Gastrocnemius medialis (tissue), 4 donors: ENCODE data around the gene HIC1. TPM values are rescaled to one million over a fixed set of nuclear protein-coding genes. Genes with fewer than 3 reads are reported as not detected.

Experiments
- ATAC-seq, 2 donors: fragments of 150-250 bp; one replicate each; pipeline ENCODE4 v1.9.1; 2016
- DNase-seq, 2 donors: peaks; one replicate each; pipeline ENCODE4 v3.0.0-alpha.2; 2019
- H3K27ac ChIP-seq, 4 donors: fragments of 200-600 bp; sonication (generic); 1 replicate in 1 of 4; 2 replicates in 3 of 4; pipeline ENCODE4 v1.5.1; 2016 to 2018; ENCODE audit warnings: mild to moderate bottlenecking in 2 of 4, moderate library complexity in 1 of 4
- H3K27me3 ChIP-seq, 3 donors: fragments of 200-600 bp; sonication (generic) in 2 of 3; 1 replicate in 1 of 3; 2 replicates in 2 of 3; pipeline versions ENCODE4 v1.5.1 to v1.6.0; 2016 to 2019; ENCODE audit warnings: mild to moderate bottlenecking in 1 of 3, moderate library complexity in 1 of 3
- H3K36me3 ChIP-seq, 2 donors: fragments of 200-600 bp; sonication (generic) in 1 of 2; one replicate each; pipeline ENCODE4 v1.5.1; 2017 to 2018
- H3K4me1 ChIP-seq, 2 donors: fragments of 200-600 bp; sonication (generic) in 1 of 2; one replicate each; pipeline ENCODE4 v1.5.1; 2016 to 2017; ENCODE audit warnings: mild to moderate bottlenecking in 2 of 2
- H3K4me3 ChIP-seq, 4 donors: fragments of 200-600 bp; sonication (generic) in 3 of 4; 1 replicate in 1 of 4; 2 replicates in 3 of 4; pipeline ENCODE4 v1.5.1; 2016 to 2019; ENCODE audit warnings: mild to moderate bottlenecking in 2 of 4
- H3K9me3 ChIP-seq, 3 donors: fragments of 200-600 bp; sonication (generic) in 2 of 3; 1 replicate in 1 of 3; 2 replicates in 2 of 3; pipeline ENCODE4 v1.5.1; 2016 to 2019
- POLR2A ChIP-seq, 2 donors: fragments of 450-650 bp; IDR thresholded peaks; one replicate each; pipeline ENCODE4 v1.6.1; 2017; ENCODE audit warnings: antibody characterized with exemption in 2 of 2, mild to moderate bottlenecking in 2 of 2, moderate library complexity in 2 of 2
- in situ Hi-C, 4 donors: fragments of 200-750 bp; cut with MboI; loops; one replicate each; pipeline versions ENCODE4 v1.15.0 to v1.8.0; 2017; ENCODE audit warnings: low sequenced_read_pairs in 4 of 4
- intact Hi-C: fragments of 100-400 bp; cut with DNase I; formaldehyde crosslinking; loops from one replicate; pipeline ENCODE4 v1.15.1; 2023; ENCODE audit warnings: low total_unique reads
- total RNA-seq, 4 donors: library from RNA; depleted of rRNA; stranded (reverse); fragments of >200 nt; gene quantifications; one replicate each; pipeline versions ENCODE4 v1.1.0 to v1.2.3, GENCODE V29; 2016
- TF ChIP-seq, protein P1 (sequence below), 5 experiments: fragments of 450-650 bp in 3 of 5; fragments of 200-600 bp in 2 of 5; sonication (generic) in 2 of 5; IDR thresholded peaks in 4 of 5; conservative IDR thresholded peaks in 1 of 5; 1 replicate in 4 of 5; 2 replicates in 1 of 5; pipeline ENCODE4 v1.5.1; 2016 to 2019; ENCODE audit warnings: antibody characterized with exemption in 5 of 5, mild to moderate bottlenecking in 3 of 5, moderate library complexity in 3 of 5

The HIC1 gene
- total RNA-seq, 4 donors from 2014 or later: 4.6 to 9.6 (median 6.9) TPM

DNA sequence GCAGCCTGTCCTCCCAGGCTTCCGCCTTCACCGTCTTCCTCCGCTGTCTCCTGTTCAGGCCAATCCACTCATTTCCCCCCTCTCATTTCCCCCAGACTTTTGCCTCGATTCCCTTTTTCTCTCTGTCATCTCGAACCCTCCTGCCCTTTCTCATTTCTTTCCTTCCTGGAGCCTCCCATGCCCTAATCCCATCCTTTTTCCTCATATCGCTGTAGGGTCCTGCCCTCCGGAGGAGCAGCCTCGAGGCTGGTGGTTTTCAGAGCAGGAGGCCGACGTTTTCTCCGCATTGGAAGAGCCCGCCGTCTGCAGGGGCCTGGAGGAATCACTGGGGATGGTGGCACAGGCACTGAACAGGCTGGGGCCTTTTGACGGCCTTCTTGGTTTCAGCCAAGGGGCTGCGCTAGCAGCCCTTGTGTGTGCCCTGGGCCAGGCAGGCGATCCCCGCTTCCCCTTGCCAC is 12.5 kb upstream of the HIC1 start:
- in situ Hi-C loops: loop anchor here (25.0 kb wide), 2 partner anchors 355 to 380 kb away; partner anchors contain the start of gene PRPF8 (in 1 of the 4)
- Histone ChIP-seq H3K27ac (peak overlapping the region; percentile 85 to 97 (median 92)), H3K27me3 (no peaks in the 10 kb centered on the region), H3K4me3 (peak overlapping the region; percentile 72 to 100 (median 80)), H3K9me3 (no peaks in the 10 kb centered on the region), H3K36me3 (peaks cover 0 to 27% of the 10 kb centered on the region in 2 donors), H3K4me1 (peaks cover 26% of the 10 kb centered on the region in 2 donors)
- DNase-seq (no peak), ATAC-seq (peak; percentile 2 to 13)
- intact Hi-C loops: loop anchor here (1.0 to 10.0 kb wide), 2 partner anchors 134 to 468 kb away; no protein-coding TSS in a partner anchor
- TF ChIP-seq, protein P1, sequence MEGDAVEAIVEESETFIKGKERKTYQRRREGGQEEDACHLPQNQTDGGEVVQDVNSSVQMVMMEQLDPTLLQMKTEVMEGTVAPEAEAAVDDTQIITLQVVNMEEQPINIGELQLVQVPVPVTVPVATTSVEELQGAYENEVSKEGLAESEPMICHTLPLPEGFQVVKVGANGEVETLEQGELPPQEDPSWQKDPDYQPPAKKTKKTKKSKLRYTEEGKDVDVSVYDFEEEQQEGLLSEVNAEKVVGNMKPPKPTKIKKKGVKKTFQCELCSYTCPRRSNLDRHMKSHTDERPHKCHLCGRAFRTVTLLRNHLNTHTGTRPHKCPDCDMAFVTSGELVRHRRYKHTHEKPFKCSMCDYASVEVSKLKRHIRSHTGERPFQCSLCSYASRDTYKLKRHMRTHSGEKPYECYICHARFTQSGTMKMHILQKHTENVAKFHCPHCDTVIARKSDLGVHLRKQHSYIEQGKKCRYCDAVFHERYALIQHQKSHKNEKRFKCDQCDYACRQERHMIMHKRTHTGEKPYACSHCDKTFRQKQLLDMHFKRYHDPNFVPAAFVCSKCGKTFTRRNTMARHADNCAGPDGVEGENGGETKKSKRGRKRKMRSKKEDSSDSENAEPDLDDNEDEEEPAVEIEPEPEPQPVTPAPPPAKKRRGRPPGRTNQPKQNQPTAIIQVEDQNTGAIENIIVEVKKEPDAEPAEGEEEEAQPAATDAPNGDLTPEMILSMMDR (IDR thresholded peaks at IDR 0.05 in 4 of 5, conservative IDR thresholded peaks at IDR 0.05 in 1 of 5): no peak
- TF ChIP-seq POLR2A (IDR thresholded peaks at IDR 0.05): no peak

DNA sequence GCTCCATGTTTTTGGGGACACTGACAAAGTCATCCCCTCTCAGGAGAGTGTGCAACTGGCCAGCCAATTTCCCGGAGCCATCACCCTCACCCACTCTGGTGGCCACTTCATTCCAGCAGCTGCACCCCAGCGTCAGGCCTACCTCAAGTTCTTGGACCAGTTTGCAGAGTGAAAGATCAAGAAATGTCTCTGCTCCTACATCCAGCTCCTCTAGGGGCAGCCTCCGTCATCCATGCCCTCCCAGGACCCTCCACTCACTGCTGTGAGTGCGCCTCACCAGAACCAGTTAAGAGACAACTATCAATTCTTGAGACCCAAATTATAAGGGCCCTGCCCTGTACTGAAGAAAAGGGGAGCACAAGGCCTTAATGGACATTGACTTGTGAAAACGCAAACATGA is 12.0 kb upstream of the HIC1 start:
- no peak for DNase-seq
- H3K9me3 ChIP-seq: no peaks in the 10 kb centered on the region
- no peak for TF ChIP-seq POLR2A (IDR thresholded peaks at IDR 0.05)
- TF ChIP-seq, protein P1 (IDR thresholded peaks at IDR 0.05 in 4 of 5, conservative IDR thresholded peaks at IDR 0.05 in 1 of 5): no peak
- ATAC-seq: no peak
- peak overlapping the region; percentile 72 to 100 (median 80) for H3K4me3 ChIP-seq
- H3K27me3 ChIP-seq: peaks cover 0 to under 1% (median 0%) of the 10 kb centered on the region in 3 donors
- H3K4me1 ChIP-seq: peaks cover 26% of the 10 kb centered on the region in 2 donors
- H3K36me3 ChIP-seq: peaks cover 0 to 23% of the 10 kb centered on the region in 2 donors
- H3K27ac ChIP-seq: peak overlapping the region; percentile 85 to 97 (median 92)
- in situ Hi-C loops (loop anchor here (25.0 kb wide), 2 partner anchors 356 to 381 kb away; partner anchors contain the start of gene PRPF8 (in 1 of the 4)), intact Hi-C loops (loop anchor here (1.0 to 10.0 kb wide), 2 partner anchors 135 to 468 kb away; no protein-coding TSS in a partner anchor)

DNA sequence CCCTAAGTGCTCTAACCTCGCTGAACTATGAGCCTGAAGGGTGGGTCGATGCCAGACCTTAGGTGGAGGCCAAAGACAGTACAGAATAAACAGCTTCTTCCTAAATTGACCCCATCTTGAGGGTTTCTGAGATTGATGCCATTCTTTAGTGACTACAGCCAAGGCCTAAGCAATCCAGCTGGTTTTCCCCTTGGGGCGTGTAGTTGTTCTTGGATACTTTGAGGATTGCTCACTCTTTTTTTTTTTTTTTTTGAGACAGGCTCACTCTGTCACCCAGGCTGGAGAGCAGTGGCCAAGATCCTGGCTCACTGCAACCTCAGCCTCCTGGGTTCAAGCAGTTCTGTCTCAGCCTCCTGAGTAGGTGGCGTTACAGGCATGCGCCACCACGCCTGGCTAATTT is 11.1 kb upstream of the HIC1 start:
- Histone ChIP-seq H3K9me3 (no peaks in the 10 kb centered on the region), H3K4me3 (no peak overlapping the region), H3K36me3 (peaks cover 0 to 23% of the 10 kb centered on the region in 2 donors), H3K4me1 (peaks cover 27 to 28% of the 10 kb centered on the region in 2 donors), H3K27me3 (peaks cover 0 to 6% (median 5%) of the 10 kb centered on the region in 3 donors), H3K27ac (peak overlapping the region; percentile 10 to 97 (median 50))
- in situ Hi-C loops: loop anchor here (25.0 kb wide), 2 partner anchors 356 to 381 kb away; partner anchors contain the start of gene PRPF8 (in 1 of the 4)
- TF ChIP-seq POLR2A (IDR thresholded peaks at IDR 0.05): no peak
- TF ChIP-seq, protein P1 (IDR thresholded peaks at IDR 0.05 in 4 of 5, conservative IDR thresholded peaks at IDR 0.05 in 1 of 5): no peak
- no peak for ATAC-seq
- intact Hi-C loops: loop anchor here (10.0 kb wide), 1 partner anchor 469 kb away; no protein-coding TSS in a partner anchor
- DNase-seq: no peak

DNA sequence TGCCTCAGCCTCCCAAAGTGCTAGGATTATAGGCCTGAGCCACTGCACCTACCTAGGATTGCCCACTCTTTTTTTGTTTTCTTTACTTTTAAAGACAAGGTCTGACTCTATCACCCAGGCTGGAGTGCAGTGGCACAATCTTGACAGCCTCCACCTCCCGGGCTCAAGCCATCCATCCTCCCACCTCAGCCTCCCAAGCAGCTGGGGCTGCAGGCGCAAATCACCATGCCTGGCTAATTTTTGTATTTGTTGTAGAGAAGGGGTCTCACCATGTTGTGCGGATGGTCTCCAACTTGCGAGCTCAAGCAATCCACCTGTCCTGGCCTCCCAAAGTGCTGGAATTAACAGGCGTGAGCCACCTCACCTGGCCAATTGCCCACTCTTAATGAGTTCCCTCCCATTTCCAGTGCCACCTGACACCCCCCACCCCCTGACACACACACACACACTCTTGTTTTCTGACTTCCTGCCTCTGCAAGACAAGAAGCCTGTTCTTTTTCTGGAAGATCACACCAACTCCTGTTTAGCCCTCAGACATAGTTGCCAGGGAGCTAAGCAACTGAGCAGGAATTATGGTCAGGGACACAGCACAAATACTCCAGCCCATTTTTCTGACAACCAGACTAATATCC is 10.5 kb upstream of the HIC1 start:
- Histone ChIP-seq H3K36me3 (peaks cover 0 to 23% of the 10 kb centered on the region in 2 donors), H3K4me1 (peaks cover 33 to 34% of the 10 kb centered on the region in 2 donors), H3K4me3 (no peak overlapping the region), H3K27me3 (peaks cover 0 to 12% (median 11%) of the 10 kb centered on the region in 3 donors), H3K27ac (peak overlapping the region in 3 of 4 donors; percentile 10 to 97 (median 12)), H3K9me3 (no peaks in the 10 kb centered on the region)
- ATAC-seq (no peak), DNase-seq (no peak)
- in situ Hi-C loops: loop anchor here (25.0 kb wide), 2 partner anchors 357 to 382 kb away; partner anchors contain the start of gene PRPF8 (in 1 of the 4)
- no peak for TF ChIP-seq POLR2A (IDR thresholded peaks at IDR 0.05)
- TF ChIP-seq, protein P1 (IDR thresholded peaks at IDR 0.05 in 4 of 5, conservative IDR thresholded peaks at IDR 0.05 in 1 of 5): no peak
- intact Hi-C loops: loop anchor here (10.0 kb wide), 1 partner anchor 470 kb away; no protein-coding TSS in a partner anchor
